ACC112 (cell line): Measurements from ENCODE around the gene RADIL.

Experiments used
- H2AFZ ChIP-seq: fragments of 200-600 bp; sonication (generic); one replicate; pipeline ENCODE4 v1.6.0; 2017; ENCODE audit warnings: antibody characterized with exemption, low read length; ENCODE audit not compliant: unreplicated experiment
- H3K27ac ChIP-seq: fragments of 200-600 bp; sonication (generic); 2 replicates; pipeline ENCODE4 v1.5.1; 2014; ENCODE audit warnings: low read depth, mild to moderate bottlenecking, antibody characterized with exemption, low read length, moderate library complexity
- H3K27me3 ChIP-seq: fragments of 200-600 bp; sonication (generic); 2 replicates; pipeline ENCODE4 v1.6.1; 2014; ENCODE audit warnings: mild to moderate bottlenecking, antibody characterized with exemption, low read length, moderate library complexity, mixed read lengths; ENCODE audit not compliant: insufficient read depth
- H3K36me3 ChIP-seq: fragments of 200-600 bp; sonication (generic); 2 replicates; pipeline ENCODE4 v1.6.1; 2016; ENCODE audit warnings: mild to moderate bottlenecking, antibody characterized with exemption, low read length, moderate library complexity, mixed read lengths; ENCODE audit not compliant: insufficient read depth
- H3K4me1 ChIP-seq: fragments of 200-600 bp; sonication (generic); one replicate; pipeline ENCODE4 v1.6.1; 2016; ENCODE audit warnings: low read length, mixed read lengths; ENCODE audit not compliant: insufficient read depth, unreplicated experiment, control insufficient read depth
- H3K4me3 ChIP-seq: fragments of 200-600 bp; sonication (generic); 2 replicates; pipeline ENCODE4 v1.5.1; 2014; ENCODE audit warnings: mild to moderate bottlenecking, low read depth, low read length
- H3K79me2 ChIP-seq: fragments of 200-600 bp; sonication (generic); one replicate; pipeline ENCODE4 v1.6.0; 2016; ENCODE audit warnings: low read length; ENCODE audit not compliant: control insufficient read depth, unreplicated experiment, insufficient read depth

The RADIL gene

GRCh38 chr7:4849390-4849789 is 34.1 kb downstream of the RADIL start:
- no peak overlapping the region for H3K4me3 ChIP-seq
- no peaks in the 10 kb centered on the region for H3K36me3 ChIP-seq
- H3K27ac ChIP-seq = no peak overlapping the region
- H3K27me3 ChIP-seq = no peaks in the 10 kb centered on the region
- no peaks in the 10 kb centered on the region for H3K79me2 ChIP-seq
- H3K4me1 ChIP-seq = no peaks in the 10 kb centered on the region
- H2AFZ ChIP-seq = no peak overlapping the region

- Histone ChIP-seq H3K27me3 (no peaks in the 10 kb centered on the region), H3K4me1 (no peaks in the 10 kb centered on the region), H2AFZ (peak overlapping the region; percentile 20), H3K36me3 (no peaks in the 10 kb centered on the region), H3K79me2 (no peaks in the 10 kb centered on the region), H3K4me3 (peak overlapping the region; percentile 66), H3K27ac (no peak overlapping the region)
These were observed 37.8 kb downstream of the RADIL start for GRCh38 chr7:4845740-4846142.

GRCh38 chr7:4842319-4843064 is 41.0 kb downstream of the RADIL start:
- Histone ChIP-seq H3K27me3 (no peaks in the 10 kb centered on the region), H3K27ac (no peak overlapping the region), H3K4me3 (no peak overlapping the region), H3K4me1 (no peaks in the 10 kb centered on the region), H3K79me2 (no peaks in the 10 kb centered on the region), H3K36me3 (no peaks in the 10 kb centered on the region), H2AFZ (no peak overlapping the region)

GRCh38 chr7:4841836-4842235 is 41.7 kb downstream of the RADIL start:
- H3K27ac ChIP-seq = no peak overlapping the region
- no peaks in the 10 kb centered on the region for H3K36me3 ChIP-seq
- no peak overlapping the region for H3K4me3 ChIP-seq
- H2AFZ ChIP-seq = no peak overlapping the region
- H3K79me2 ChIP-seq = no peaks in the 10 kb centered on the region
- no peaks in the 10 kb centered on the region for H3K4me1 ChIP-seq
- no peaks in the 10 kb centered on the region for H3K27me3 ChIP-seq

GRCh38 chr7:4841007-4841784 is 42.3 kb downstream of the RADIL start:
- Histone ChIP-seq H2AFZ (no peak overlapping the region), H3K4me3 (no peak overlapping the region), H3K27ac (no peak overlapping the region), H3K79me2 (no peaks in the 10 kb centered on the region), H3K4me1 (no peaks in the 10 kb centered on the region), H3K36me3 (no peaks in the 10 kb centered on the region), H3K27me3 (no peaks in the 10 kb centered on the region)

- Histone ChIP-seq H3K4me3 (no peak overlapping the region), H3K4me1 (no peaks in the 10 kb centered on the region), H3K27ac (no peak overlapping the region), H3K79me2 (no peaks in the 10 kb centered on the region), H2AFZ (no peak overlapping the region), H3K27me3 (no peaks in the 10 kb centered on the region), H3K36me3 (no peaks in the 10 kb centered on the region)
These were observed 43.4 kb downstream of the RADIL start for GRCh38 chr7:4840079-4840501.

- no peaks in the 10 kb centered on the region for H3K79me2 ChIP-seq
- no peak overlapping the region for H3K27ac ChIP-seq
- no peak overlapping the region for H3K4me3 ChIP-seq
- no peaks in the 10 kb centered on the region for H3K36me3 ChIP-seq
- H2AFZ ChIP-seq = no peak overlapping the region
- no peaks in the 10 kb centered on the region for H3K4me1 ChIP-seq
- H3K27me3 ChIP-seq = no peaks in the 10 kb centered on the region
These were observed 44.7 kb downstream of the RADIL start for GRCh38 chr7:4838626-4839334.

- Histone ChIP-seq H3K4me3 (no peak overlapping the region), H3K27ac (no peak overlapping the region), H3K36me3 (no peaks in the 10 kb centered on the region), H3K27me3 (no peaks in the 10 kb centered on the region), H3K79me2 (no peaks in the 10 kb centered on the region), H2AFZ (no peak overlapping the region), H3K4me1 (no peaks in the 10 kb centered on the region)
These were observed 45.5 kb downstream of the RADIL start for GRCh38 chr7:4837803-4838625.

GRCh38 chr7:4837041-4837802 is 46.3 kb downstream of the RADIL start:
- Histone ChIP-seq H3K36me3 (no peaks in the 10 kb centered on the region), H3K27me3 (no peaks in the 10 kb centered on the region), H3K4me1 (no peaks in the 10 kb centered on the region), H3K79me2 (no peaks in the 10 kb centered on the region), H3K4me3 (no peak overlapping the region), H2AFZ (no peak overlapping the region), H3K27ac (no peak overlapping the region)
